GM18868 (cell line): ENCODE results near the gene MUC13.

ENCODE experiments used
- ATAC-seq: cut with Tn5 transposase; IDR thresholded peaks from one replicate; pipeline ENCODE4 v1.9.1; 2021; ENCODE audit warnings: mild to moderate bottlenecking, moderate library complexity; ENCODE audit not compliant: unreplicated experiment

MUC13 gene

DNA sequence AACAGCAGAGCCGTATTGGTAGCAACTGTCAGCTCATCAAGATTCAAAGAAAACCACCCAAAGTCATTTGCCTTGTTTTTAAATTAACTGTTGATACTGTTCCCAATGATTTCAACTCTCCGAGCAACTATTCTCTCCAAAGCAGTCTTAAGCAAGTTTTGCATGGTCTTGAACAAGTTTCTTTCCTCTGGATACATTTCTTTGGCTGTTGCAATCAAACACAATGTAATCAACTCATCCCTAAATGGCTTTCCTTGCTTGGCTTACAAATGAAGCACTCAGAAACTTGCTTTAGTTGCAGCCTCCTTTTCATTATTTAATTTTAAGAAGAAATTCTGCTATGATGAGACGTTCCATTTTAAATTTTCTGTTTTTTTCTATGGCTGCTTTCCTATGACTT lies 15.5 kb upstream of the MUC13 start:
- no peak for ATAC-seq

DNA sequence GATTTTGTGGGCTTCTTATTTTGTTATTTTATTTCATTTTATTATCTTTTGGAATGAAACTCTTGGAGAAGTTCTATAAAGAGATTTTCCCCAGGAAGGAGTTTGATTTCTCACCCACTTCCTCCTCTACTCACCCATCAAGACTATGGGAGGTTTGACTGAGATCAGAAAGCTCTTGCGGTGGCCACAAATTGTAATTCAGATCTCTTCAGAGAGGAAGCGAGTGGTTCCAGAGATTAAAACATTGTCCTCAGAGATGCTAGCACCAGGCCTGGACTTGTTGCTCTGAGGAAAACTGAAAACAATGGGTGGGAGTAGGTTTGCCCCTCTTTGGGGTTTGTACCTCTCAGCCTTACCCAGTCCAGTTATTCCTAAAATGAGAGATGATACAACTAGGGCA lies 8.1 kb upstream of the MUC13 start:
- ATAC-seq: no peak

DNA sequence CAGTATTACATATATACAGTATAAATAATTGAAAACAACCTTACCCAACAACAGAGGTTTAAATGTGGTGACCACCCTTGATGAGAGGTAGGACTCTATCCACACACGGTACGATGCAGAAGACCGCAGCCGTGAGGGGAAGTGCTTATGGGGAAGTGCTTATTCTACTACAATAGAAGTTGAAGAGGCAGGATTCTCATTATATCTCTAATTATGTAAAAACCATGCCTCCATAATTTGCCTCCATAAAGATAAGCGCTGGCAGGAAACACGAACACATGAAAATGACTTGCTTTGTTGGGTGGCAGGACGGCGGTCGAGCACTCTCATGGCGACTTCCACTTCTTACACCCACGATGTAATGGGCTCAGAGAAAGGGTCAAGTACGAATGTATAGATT lies 7.2 kb upstream of the MUC13 start:
- ATAC-seq: no peak

DNA sequence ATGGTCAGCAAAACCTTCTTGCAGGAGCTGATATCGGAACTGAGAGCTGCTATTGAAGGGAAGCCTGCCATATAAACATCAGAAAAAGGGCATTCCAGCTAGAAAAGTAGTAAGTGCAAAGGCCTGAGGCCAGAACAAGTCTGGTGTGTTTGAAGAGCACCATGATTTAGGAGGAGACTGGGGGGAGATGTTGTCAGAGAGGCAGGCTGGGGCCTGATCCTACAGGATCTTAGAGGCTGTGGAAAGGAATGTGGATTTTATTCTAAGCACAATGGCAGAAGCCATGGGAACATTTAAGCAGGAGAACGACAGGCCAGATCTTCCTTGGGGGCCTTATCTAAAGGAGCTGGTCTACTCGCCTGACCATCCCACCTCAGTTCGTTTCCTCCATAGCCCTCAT lies 5.1 kb upstream of the MUC13 start:
- ATAC-seq: no peak

DNA sequence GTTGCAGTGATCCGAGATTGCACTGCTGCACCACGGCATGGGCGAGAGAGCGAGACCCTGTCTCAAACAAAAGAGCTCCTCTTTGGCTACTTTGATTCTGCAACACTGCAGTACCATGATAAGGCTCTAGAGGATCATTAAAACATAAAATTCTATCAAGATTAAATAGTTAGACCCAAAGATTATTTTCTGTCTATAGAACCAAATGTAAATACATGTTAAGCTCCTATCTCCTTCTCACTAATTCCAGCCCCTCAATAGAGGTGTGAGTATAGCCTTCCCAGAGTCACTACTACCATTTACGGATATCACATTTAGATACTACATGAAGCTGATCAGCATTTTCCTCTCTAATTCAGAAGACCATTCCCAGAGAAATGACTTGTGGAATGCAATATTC lies 4.3 kb upstream of the MUC13 start:
- ATAC-seq: no peak

DNA sequence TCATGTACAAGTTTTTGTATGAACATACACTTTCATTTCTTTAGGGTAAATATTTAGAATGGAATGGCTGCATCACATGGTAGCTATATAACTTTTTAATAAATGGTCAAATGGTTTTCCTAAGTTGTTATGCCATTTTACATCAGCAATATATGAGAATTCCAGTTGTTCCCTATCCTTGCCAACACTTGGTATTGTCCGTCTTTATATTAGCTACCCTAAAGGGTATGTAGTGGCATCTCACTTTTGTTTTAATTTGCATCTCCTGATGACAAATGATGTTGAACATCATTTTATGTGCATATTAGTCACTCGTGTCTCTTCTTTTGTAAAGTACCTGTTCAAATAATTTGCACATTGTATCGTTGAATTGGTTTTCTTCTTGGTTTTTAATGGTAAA lies 2.5 kb upstream of the MUC13 start:
- ATAC-seq: no peak

DNA sequence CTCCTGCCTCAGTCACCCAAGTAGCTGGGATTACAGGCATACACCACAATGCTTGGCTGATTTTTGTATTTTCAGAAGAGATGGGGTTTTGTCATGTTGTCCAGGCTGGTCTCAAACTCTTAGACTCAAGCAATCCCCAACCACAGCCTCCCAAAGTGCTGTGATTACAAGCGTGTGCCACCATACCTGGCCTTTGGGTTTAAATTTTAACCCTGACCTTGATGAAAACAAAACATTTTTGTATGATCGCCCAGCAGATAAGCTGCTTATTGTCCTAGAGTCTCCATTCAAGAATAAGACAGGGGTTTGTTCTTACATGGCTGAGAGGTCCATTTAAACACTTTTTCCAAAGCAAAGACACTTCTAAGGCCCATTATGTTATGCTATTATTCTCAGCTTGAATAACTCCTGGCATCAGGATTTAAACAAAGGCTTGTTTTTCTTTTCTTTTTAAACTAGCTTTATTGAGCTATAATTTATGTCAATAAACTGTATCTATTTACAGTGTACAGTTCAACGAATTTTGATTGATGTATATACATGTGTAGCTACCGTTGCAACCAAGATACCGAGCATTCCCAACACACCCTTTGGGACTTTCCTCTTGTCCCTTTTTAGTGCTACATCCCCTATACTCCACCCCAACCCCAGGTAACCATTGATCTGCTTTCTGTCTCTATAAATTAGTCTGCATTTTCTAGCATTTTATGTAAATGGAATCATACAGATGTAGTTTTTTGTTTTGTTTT lies 1.4 kb upstream of the MUC13 start:
- no peak for ATAC-seq

DNA sequence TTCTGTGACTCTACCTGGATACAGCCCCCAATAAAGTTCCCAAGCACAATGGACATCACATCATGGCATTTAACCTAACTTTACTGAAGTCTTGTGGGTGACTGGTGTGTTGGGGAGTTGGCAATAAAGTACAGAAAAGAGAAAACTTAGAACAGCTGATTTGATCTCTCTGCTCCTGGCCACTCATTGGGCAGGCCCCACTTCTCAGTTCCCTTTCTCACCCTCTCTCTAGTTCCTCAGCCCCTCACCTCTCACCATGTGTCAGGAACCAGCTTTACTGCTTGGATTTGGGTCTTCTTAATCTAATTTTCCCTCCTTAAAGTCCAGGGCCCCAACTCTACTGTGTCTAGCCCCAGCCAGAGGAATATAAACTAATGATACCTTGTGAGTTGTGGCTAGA lies 713 bp upstream of the MUC13 start:
- peak; percentile 67 for ATAC-seq

DNA sequence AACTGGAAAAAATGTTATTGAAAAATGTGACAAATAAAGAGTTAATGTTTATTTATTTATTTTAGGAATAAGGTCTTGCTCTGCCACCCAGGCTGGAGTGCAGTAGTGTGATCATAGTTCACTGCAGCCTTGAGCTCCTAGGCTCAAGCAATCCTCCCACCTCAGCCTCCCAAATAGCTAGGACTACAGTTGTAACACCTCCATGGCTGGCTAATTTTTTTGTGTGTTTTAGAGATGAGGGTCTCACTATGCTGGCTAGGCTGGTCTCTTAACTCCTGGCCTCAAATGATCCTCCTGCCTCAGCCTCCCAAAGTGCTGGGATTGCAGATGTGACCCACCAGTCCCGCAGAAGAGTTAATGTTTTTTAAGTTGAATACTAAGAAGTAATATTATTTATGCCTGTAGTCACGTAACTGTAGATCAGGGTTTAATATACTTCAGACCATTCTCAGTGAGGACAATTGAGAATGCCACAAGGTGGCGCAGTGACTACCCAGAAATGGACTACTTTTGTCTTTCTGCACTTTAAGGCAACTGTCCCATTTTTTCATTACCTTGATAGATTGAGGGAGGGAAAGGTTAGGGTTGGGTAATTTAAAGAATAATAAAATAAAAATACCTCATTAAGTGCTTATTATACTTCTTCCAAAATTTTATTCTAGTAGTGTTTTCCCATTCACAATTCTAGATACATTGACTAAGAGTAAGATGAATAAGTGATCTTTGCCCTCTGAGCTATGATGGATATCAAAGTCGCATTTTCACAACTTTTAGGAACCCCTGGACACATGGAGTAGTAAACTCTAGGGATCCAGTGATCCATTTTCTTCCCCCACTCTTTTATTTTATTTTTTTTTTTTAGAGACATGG lies 6.0 kb downstream of the MUC13 start:
- no peak for ATAC-seq

DNA sequence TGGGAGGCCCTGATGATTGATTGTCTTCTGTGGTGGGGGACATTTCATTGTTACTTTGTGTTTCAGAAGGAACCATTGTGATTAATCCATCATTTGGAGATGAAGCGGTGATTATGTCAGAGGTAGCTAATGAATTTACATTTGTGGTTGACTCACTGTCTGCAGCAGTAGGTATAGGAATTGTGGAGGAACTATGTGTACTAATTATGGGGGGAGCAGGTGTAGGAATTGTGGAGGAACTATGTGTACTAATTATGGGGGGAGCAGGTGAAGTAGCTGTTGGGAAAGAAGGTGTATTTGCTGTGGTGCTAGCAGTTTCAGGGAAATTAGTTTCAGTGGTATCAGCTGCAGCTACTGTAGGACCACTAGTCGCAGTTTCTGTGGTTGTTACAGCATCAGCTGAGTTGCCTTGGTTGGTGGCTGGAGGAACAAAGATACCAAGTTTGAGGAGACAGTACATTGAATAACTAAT lies 6.9 kb downstream of the MUC13 start:
- peak; percentile 64 for ATAC-seq

DNA sequence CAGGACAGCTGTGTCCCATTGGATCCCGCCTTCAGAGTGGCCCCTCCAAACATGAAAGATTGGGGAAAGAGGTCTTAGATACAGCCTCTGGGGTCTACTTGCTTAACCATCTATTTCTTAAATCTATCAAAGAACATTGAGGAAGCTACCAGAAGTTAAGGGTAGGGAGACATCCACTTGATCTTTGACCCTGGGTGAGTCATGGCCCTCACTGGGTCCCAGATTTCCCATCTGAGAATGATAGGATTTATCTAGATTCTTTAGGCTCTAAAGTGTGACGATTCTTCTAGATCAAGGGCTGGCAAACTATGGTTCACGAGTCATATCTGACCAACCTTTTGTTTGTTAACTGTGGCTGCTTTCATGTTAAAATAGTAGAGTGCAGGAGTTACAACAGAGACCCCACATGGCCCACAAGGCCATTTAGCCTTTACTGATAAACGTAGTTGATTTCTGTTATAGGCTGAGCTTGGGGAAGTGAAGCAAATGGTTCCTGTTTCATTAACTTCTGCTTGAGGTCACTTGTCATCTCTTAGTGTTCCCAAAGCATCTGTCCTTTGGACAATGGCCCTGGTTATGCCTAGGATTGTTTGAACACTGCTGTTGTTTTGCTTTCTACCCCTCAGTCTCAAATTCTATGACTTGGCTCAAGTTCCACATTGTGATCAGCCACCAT lies 8.0 kb downstream of the MUC13 start:
- no peak for ATAC-seq

DNA sequence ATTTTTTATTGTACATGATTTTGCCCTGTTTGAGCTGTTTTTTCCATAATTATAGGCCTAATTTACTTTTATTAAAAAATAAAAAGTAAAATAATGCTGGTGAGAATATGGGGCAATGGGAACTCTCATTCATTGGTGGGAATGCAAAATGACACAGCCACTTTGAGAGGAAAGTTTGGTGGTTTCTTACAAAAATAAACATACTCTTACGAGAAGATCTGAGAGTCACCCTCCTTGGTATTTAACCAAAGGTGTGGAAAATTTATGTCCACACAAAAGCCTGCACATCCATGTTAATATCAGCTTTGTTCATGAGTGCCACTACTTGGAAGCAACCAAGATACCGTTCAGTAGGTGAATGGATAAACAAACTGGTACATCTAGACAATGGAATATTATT lies 9.8 kb downstream of the MUC13 start:
- no peak for ATAC-seq

DNA sequence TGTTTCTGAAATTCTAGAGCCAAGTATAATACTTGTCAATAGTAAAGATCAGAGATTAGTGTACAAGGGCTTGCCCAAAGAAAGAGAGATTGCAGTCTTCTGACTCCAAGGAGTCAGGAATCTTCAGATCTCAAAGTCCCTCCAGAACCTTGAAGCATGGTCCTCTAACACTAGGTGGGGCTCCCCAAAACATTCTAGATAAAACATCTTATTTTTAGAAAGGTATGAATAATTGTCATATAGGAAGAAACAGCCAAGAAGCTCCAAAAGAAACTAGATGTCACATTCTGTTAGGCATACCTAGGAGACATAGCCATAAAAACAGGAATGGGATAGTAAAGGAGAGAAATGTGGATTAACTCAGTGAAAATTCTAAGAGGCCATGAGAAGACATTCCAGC lies 10.7 kb downstream of the MUC13 start:
- no peak for ATAC-seq

DNA sequence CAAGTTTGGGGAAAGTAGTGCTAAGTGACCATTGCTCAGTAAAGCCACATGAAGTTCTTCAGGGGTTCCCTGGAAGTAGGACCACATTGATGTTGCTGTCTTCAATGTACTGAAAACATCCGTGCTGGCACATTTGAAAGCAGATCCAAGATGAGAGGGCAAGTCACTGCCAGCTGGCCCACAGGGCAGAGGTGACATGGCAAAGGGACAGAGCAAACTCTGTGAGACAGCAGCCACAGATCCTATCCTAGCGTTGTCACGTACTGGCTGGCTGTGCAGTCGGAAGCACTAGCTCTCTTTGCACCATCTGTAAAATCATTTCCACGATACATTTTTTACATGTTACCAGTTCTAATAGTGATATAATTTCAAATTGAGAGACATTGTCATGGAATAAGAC lies 13.8 kb downstream of the MUC13 start:
- no peak for ATAC-seq

DNA sequence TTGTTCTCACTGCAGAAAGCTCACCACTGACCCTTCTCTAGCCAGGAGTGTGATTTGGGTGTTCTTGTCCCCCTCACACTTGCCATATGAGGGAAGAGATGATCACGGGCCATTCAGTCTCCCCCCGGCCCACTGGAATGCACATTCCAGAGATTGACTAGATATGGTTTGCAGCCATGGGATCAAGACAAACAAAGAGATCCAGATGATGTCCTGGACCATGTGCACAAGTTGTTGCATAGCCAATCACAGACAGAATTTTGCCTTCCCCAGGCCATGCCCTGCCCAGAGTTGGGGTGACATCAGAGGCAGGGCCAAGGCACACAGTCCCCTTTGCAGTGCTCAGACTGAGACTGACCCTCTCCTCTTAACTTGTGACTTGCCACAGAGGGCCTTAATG lies 14.8 kb downstream of the MUC13 start:
- no peak for ATAC-seq

DNA sequence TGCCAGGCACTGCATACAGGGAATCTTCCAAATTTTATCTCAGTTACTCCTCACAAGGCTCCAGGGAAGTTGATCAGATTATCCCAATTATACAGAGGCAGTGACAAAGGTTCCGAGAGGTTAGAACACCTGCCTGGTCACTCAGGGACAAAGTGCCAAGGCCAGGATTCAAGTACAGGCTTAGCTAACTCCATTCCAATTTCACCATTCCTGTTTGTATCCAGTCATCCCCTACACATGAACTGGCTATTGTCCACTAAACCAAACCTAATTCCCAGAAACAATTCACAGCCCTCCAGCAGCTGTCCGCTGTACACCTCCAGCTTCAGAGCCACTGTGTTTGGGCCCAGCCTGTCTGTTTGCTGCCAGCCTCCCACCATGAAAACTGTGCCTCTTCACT lies 16.0 kb downstream of the MUC13 start:
- no peak for ATAC-seq

DNA sequence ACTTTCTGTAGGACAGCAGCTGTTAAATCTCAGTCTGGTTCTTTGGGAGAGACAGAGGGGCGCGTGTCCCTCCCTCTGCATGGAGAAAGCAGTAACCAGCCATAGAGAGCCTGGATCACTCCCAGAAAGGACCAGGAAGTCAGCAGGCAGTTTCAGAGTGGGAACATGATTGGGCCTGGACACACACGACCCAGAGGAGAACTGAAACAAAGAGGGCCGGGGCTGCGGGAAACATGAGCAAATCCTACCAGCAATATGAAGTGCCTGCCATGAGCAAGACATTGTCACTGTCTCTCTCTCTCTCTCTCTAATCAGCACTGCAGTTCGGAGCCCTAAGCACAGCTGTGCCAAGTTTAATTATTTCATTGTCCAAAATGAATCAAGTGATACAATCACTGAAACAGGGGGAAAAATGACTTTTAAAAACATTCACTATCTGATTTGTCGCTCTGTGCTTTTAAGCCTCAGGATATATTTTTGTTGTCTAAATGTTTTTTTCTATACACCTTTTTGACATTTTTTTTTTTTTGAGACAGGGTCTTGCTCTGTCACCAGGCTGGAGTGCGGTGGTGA lies 17.6 kb downstream of the MUC13 start:
- no peak for ATAC-seq

DNA sequence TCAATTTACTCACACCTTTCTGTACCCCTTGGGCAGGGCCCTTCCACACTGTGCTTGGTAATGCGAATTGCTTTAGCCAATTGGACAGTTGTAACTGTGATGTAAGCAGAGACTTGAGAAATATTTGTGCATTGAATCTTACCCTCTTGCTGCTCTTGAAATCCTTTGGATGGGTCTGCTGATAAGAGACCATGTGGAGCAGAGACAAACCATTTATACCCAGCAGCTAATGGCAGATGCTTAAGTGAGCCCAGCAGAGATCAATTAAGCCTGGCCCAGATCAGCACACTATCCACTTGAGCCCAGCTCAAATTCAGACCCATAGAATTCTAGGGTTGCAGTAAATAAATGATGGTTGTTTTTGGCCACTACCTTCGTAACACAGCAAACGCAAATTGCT lies 19.3 kb downstream of the MUC13 start:
- ATAC-seq: no peak

DNA sequence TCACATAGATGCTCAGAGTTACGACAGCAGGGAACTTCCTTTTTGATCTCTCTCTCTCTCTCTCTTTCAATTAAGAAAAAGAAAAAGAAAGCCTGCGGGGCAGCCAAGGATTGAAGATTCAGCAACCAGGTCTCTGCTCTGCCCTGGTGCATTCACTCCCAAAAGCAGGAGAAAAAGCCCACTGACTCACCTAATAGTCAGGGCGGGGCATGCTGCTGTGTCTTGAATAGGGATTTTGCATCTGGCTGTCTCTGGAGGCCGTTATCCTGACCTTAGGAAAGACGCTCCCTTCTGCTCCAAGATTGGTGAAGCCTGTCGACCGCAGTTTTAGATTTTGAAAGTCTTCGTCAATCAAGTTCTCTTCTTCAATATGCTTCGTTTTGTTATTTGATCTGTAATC lies 26.6 kb downstream of the MUC13 start:
- ATAC-seq: no peak

DNA sequence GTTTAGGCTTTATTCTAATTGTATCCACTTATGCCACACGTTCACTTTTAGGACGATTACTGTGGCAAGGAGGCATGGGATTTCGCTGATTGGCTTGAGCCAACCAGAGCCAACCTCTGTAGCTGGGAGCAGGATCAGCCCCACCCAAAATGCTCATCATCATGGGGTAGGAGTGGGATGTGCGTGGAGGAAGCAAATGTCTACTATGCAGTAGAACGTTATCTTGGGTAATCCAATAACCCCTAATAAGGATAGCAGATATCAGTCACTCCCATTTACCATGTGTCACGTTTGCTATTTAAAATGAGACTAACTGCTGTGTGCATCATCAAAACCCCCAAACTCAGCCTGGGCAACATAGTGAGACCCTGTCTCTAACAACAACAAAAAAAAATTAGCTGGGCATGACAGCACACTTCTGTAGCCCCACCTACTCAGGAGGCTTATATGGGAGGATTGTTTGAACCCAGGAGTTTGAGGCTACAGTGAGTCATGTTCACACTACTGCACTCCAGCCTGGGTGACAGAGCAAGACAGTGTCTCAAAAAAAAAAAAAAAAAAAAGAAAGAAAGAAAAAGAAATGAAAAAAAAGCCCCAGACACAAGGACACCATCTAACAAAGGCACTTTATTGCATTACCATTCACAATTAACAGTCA lies 29.6 kb downstream of the MUC13 start:
- no peak for ATAC-seq
